Pons (tissue), 1 donor: ENCODE measurements around the gene MSN.

Source experiments
- DNase-seq: peaks from one replicate; pipeline ENCODE4 v3.0.0-alpha.2; 2016; ENCODE audit warnings: low spot score

MSN gene

GRCh38 chrX:65674204-65674893 lies 6.9 kb downstream of the MSN start:
- no peak for DNase-seq

GRCh38 chrX:65677954-65678469 lies 10.6 kb downstream of the MSN start:
- DNase-seq: no peak

- DNase-seq: no peak
Measured at GRCh38 chrX:65679071-65679540, 11.7 kb downstream of the MSN start.

GRCh38 chrX:65681810-65682209 lies 14.4 kb downstream of the MSN start:
- no peak for DNase-seq

- DNase-seq: no peak
Measured at GRCh38 chrX:65685112-65685511, 17.7 kb downstream of the MSN start.

GRCh38 chrX:65686236-65686635 lies 18.8 kb downstream of the MSN start:
- no peak for DNase-seq

GRCh38 chrX:65687367-65687766 lies 19.9 kb downstream of the MSN start:
- no peak for DNase-seq

GRCh38 chrX:65688403-65688871 lies 21.0 kb downstream of the MSN start:
- DNase-seq: no peak

- no peak for DNase-seq
Measured at GRCh38 chrX:65689377-65689776, 21.9 kb downstream of the MSN start.

- DNase-seq: no peak
Measured at GRCh38 chrX:65690057-65690855, 22.8 kb downstream of the MSN start.

GRCh38 chrX:65695849-65696449 lies 28.5 kb downstream of the MSN start:
- no peak for DNase-seq

- DNase-seq: no peak
Measured at GRCh38 chrX:65696613-65697012, 29.2 kb downstream of the MSN start.

- peak; percentile 34 for DNase-seq
Measured at GRCh38 chrX:65697211-65697641, 29.8 kb downstream of the MSN start.

GRCh38 chrX:65697915-65698796 lies 30.7 kb downstream of the MSN start:
- peak; percentile 48 for DNase-seq

GRCh38 chrX:65702956-65703355 lies 35.5 kb downstream of the MSN start:
- no peak for DNase-seq

- DNase-seq: no peak
Measured at GRCh38 chrX:65705439-65705838, 38.0 kb downstream of the MSN start.

- DNase-seq: no peak
Measured at GRCh38 chrX:65706041-65706828, 38.8 kb downstream of the MSN start.

GRCh38 chrX:65707151-65707550 lies 39.7 kb downstream of the MSN start:
- DNase-seq: peak; percentile 40

- DNase-seq: no peak
Measured at GRCh38 chrX:65712005-65712806, 44.8 kb downstream of the MSN start.

GRCh38 chrX:65718538-65718937 lies 51.1 kb downstream of the MSN start:
- no peak for DNase-seq
